Mucosa of descending colon (tissue), 3 donors: ENCODE data around the gene BCAN. TPM values are rescaled to one million over a fixed set of nuclear protein-coding genes. Genes with fewer than 3 reads are reported as not detected.

Source experiments
- ATAC-seq: fragments of 200-7000 bp; cut with Tn5 transposase; one replicate; pipeline ENCODE4 v1.9.1; 2020; ENCODE audit warnings: mild to moderate bottlenecking, moderate library complexity
- DNase-seq, 3 donors: peaks; one replicate each; pipeline ENCODE4 v3.0.0-alpha.2; 2020
- H3K36me3 ChIP-seq: fragments of 200-600 bp; one replicate; pipeline ENCODE4 v1.8.0; 2021; ENCODE audit warnings: low read depth, mild to moderate bottlenecking
- H3K4me1 ChIP-seq: fragments of 200-600 bp; one replicate; pipeline ENCODE4 v1.8.0; 2021; ENCODE audit warnings: low read depth, mild to moderate bottlenecking
- H3K4me3 ChIP-seq: fragments of 200-600 bp; one replicate; pipeline ENCODE4 v1.8.0; 2021; ENCODE audit warnings: mild to moderate bottlenecking
- H3K9me3 ChIP-seq: fragments of 200-600 bp; one replicate; pipeline ENCODE4 v1.8.0; 2021; ENCODE audit warnings: mild to moderate bottlenecking
- CTCF ChIP-seq: fragments of 200-600 bp; IDR thresholded peaks from one replicate; pipeline ENCODE4 v1.8.0; 2022; ENCODE audit warnings: antibody characterized with exemption, mild to moderate bottlenecking
- intact Hi-C, 2 donors: fragments of 100-400 bp; cut with DNase I in 1 of 2; cut with micrococcal nuclease in 1 of 2; formaldehyde crosslinking; loops; one replicate each; pipeline versions ENCODE4 v1.11.0 to v1.11.1; 2022; cut with DNase I, micrococcal nuclease
- total RNA-seq, 3 donors: library from RNA; stranded (reverse); fragmentation: NEBNext Ultra II Directional in 2 of 3; extraction: Animal tissue kit (Norgen Biotek cat#: 25700) in 2 of 3; gene quantifications; one replicate each; pipeline versions ENCODE4 v1.2.1 to v1.2.4, GENCODE V29; 2021 to 2023
- donor health status: DM: no; HTN: no; CAD: no; lungs with moderate emphysema.
- donor health status: DM: no; HTN: no; CAD: no.
- donor health status: DM: no; HTN: yes; CAD: no.

BCAN gene
- total RNA-seq, 3 donors from 2014 or later: 0.14 to 0.79 TPM; not detected in 1

GRCh38 chr1:156643778-156644092 is 1.8 kb downstream of the BCAN start:
- no peak for TF ChIP-seq CTCF
- no peak overlapping the region for H3K4me3 ChIP-seq
- peaks cover 6% of the 10 kb centered on the region for H3K4me1 ChIP-seq
- intact Hi-C loops: no loop called here
- ATAC-seq (no peak), DNase-seq (no peak)
- no peaks in the 10 kb centered on the region for H3K9me3 ChIP-seq
- no peaks in the 10 kb centered on the region for H3K36me3 ChIP-seq

- no peaks in the 10 kb centered on the region for H3K36me3 ChIP-seq
- peaks cover 6% of the 10 kb centered on the region for H3K4me1 ChIP-seq
- H3K9me3 ChIP-seq: no peaks in the 10 kb centered on the region
- ATAC-seq (no peak), DNase-seq (no peak)
- TF ChIP-seq CTCF: no peak
- no peak overlapping the region for H3K4me3 ChIP-seq
- intact Hi-C loops: no loop called here
Measured at GRCh38 chr1:156644146-156644545, 2.2 kb downstream of the BCAN start.

GRCh38 chr1:156644640-156645039 is 2.7 kb downstream of the BCAN start:
- DNase-seq: no peak
- Histone ChIP-seq H3K9me3 (no peaks in the 10 kb centered on the region), H3K4me1 (peaks cover 6% of the 10 kb centered on the region), H3K4me3 (no peak overlapping the region), H3K36me3 (no peaks in the 10 kb centered on the region)
- no peak for ATAC-seq
- intact Hi-C loops: no loop called here
- no peak for TF ChIP-seq CTCF

GRCh38 chr1:156645056-156645455 is 3.1 kb downstream of the BCAN start:
- no peak overlapping the region for H3K4me3 ChIP-seq
- H3K4me1 ChIP-seq: peaks cover 6% of the 10 kb centered on the region
- DNase-seq (no peak), ATAC-seq (no peak)
- no peak for TF ChIP-seq CTCF
- intact Hi-C loops: no loop called here
- H3K36me3 ChIP-seq: no peaks in the 10 kb centered on the region
- H3K9me3 ChIP-seq: no peaks in the 10 kb centered on the region

- ATAC-seq: no peak
- TF ChIP-seq CTCF: no peak
- peaks cover 6% of the 10 kb centered on the region for H3K4me1 ChIP-seq
- H3K4me3 ChIP-seq: no peak overlapping the region
- H3K36me3 ChIP-seq: no peaks in the 10 kb centered on the region
- no peaks in the 10 kb centered on the region for H3K9me3 ChIP-seq
- DNase-seq: no peak
- intact Hi-C loops: no loop called here
Measured at GRCh38 chr1:156645666-156646065, 3.7 kb downstream of the BCAN start.

GRCh38 chr1:156646738-156647211 is 4.9 kb downstream of the BCAN start:
- H3K9me3 ChIP-seq: no peaks in the 10 kb centered on the region
- ATAC-seq (no peak), DNase-seq (no peak)
- no peaks in the 10 kb centered on the region for H3K36me3 ChIP-seq
- peaks cover 6% of the 10 kb centered on the region for H3K4me1 ChIP-seq
- TF ChIP-seq CTCF: no peak
- H3K4me3 ChIP-seq: no peak overlapping the region
- intact Hi-C loops: no loop called here
